ENCODE data around the gene PEAR1. TPM values are rescaled to one million over a fixed set of nuclear protein-coding genes. Genes with fewer than 3 reads are reported as not detected.

PEAR1 gene
- total RNA-seq, 2 experiments from 2014 or later: 0.04 TPM; not detected in 1

Other genes starting within 250 kb of the PEAR1 start
- gene NES, start 216.3 kb upstream of the PEAR1 start, total RNA-seq: not detected
- gene CRABP2, start 188.1 kb upstream of the PEAR1 start, total RNA-seq: under 1 TPM; 0.78 to 0.89 TPM
- 10 to 100 TPM; 29.0 to 33.3 TPM for gene METTL25B, start 165.2 kb upstream of the PEAR1 start, total RNA-seq
- 10 to 100 TPM; 69.9 to 78.5 TPM for gene ISG20L2, start 165.0 kb upstream of the PEAR1 start, total RNA-seq
- gene MRPL24, start 152.6 kb upstream of the PEAR1 start, total RNA-seq: 100 to 1,000 TPM; 115 to 122 TPM
- 100 to 1,000 TPM; 303 to 315 TPM for gene HDGF, start 142.0 kb upstream of the PEAR1 start, total RNA-seq
- gene PRCC, start 126.2 kb upstream of the PEAR1 start, total RNA-seq: 10 to 100 TPM; 90.3 to 99.2 TPM
- 100 to 1,000 TPM; 233 to 237 TPM for gene SH2D2A, start 76.9 kb upstream of the PEAR1 start, total RNA-seq
- gene INSRR, start 34.6 kb upstream of the PEAR1 start, total RNA-seq: not detected
- 1 to 10 TPM; 3.5 to 3.6 TPM for gene NTRK1, start 32.9 kb upstream of the PEAR1 start, total RNA-seq
- gene LRRC71, start 26.9 kb downstream of the PEAR1 start, total RNA-seq: not detected
- 1 to 10 TPM; 1.3 to 2.1 TPM for gene ARHGEF11, start 152.0 kb downstream of the PEAR1 start, total RNA-seq
- not detected for gene ETV3L, start 206.1 kb downstream of the PEAR1 start, total RNA-seq
- gene ETV3, start 244.7 kb downstream of the PEAR1 start, total RNA-seq: 10 to 100 TPM; 29.2 to 29.3 TPM